Brain microvascular endothelial cell (primary cell): ENCODE measurements around the gene CCDC77.

ENCODE experiments used
- DNase-seq: peaks from one replicate; pipeline ENCODE4 v3.0.0-alpha.2; 2020
- H3K27ac ChIP-seq: fragments of 250-450 bp; sonication (Bioruptor Pico); 2 replicates; pipeline ENCODE4 v1.5.1; 2020; ENCODE audit warnings: mild to moderate bottlenecking, moderate library complexity
- H3K27me3 ChIP-seq: fragments of 250-450 bp; sonication (Bioruptor Pico); replicated peaks from 2 replicates; pipeline ENCODE4 v1.5.1; 2020; ENCODE audit warnings: mild to moderate bottlenecking
- H3K36me3 ChIP-seq: fragments of 250-450 bp; sonication (Bioruptor Pico); replicated peaks from 2 replicates; pipeline ENCODE4 v1.5.1; 2020; ENCODE audit warnings: mild to moderate bottlenecking
- H3K4me3 ChIP-seq: 2 replicates; pipeline ENCODE4 v1.5.1; 2011; ENCODE audit warnings: low read depth, mild to moderate bottlenecking, control low read depth, low read length, moderate library complexity
- CTCF ChIP-seq: IDR thresholded peaks from 2 replicates; pipeline ENCODE4 v1.5.1; 2011; ENCODE audit warnings: low read depth, mild to moderate bottlenecking, moderate library complexity, low read length, control low read depth, inconsistent platforms; ENCODE audit errors: missing control alignments
- in situ Hi-C: cut with HindIII; loops from 2 replicates; pipeline ENCODE4 v1.10.0; 2017; ENCODE audit warnings: low sequenced_read_pairs, low pct_ligation_motif_present

CCDC77 gene

GRCh38 chr12:457676-458075 is 56.2 kb downstream of the CCDC77 start:
- peaks cover 41% of the 10 kb centered on the region for H3K27me3 ChIP-seq

GRCh38 chr12:459050-459429 is 57.6 kb downstream of the CCDC77 start:
- Histone ChIP-seq H3K27ac (no peak overlapping the region), H3K4me3 (no peak overlapping the region), H3K27me3 (peaks cover 48% of the 10 kb centered on the region), H3K36me3 (no peaks in the 10 kb centered on the region)
- DNase-seq: no peak
- TF ChIP-seq CTCF: no peak
- in situ Hi-C loops: no loop called here

More at GRCh38 chr12:457676-458075, 56.2 kb downstream of the CCDC77 start:
- H3K27ac ChIP-seq: no peak overlapping the region
- in situ Hi-C loops: no loop called here
- TF ChIP-seq CTCF: no peak
- H3K36me3 ChIP-seq: no peaks in the 10 kb centered on the region
- no peak overlapping the region for H3K4me3 ChIP-seq
- no peak for DNase-seq

- H3K36me3 ChIP-seq: no peaks in the 10 kb centered on the region
- no peak for DNase-seq
- H3K27me3 ChIP-seq: peaks cover 48% of the 10 kb centered on the region
- H3K4me3 ChIP-seq: peak within 1 kb of the TSS; percentile 39
- no peak for TF ChIP-seq CTCF
- no peak within 1 kb of the TSS for H3K27ac ChIP-seq
- in situ Hi-C loops: no loop called here
Measured at GRCh38 chr12:459430-460258, 58.2 kb downstream of the CCDC77 start, which contains the start of gene B4GALNT3. TSS of gene B4GALNT3 (plus strand) at chr12:459939. CDS start at chr12:460377, 438 bp downstream.

GRCh38 chr12:460261-461230 is 59.1 kb downstream of the CCDC77 start:
- H3K36me3 ChIP-seq: no peaks in the 10 kb centered on the region
- peak overlapping the region; percentile 39 for H3K4me3 ChIP-seq
- no peak for TF ChIP-seq CTCF
- H3K27ac ChIP-seq: no peak overlapping the region
- in situ Hi-C loops: no loop called here
- H3K27me3 ChIP-seq: peaks cover 51% of the 10 kb centered on the region
- DNase-seq: no peak

GRCh38 chr12:461425-461824 is 60.0 kb downstream of the CCDC77 start:
- TF ChIP-seq CTCF: no peak
- peaks cover 51% of the 10 kb centered on the region for H3K27me3 ChIP-seq
- H3K27ac ChIP-seq: no peak overlapping the region
- H3K4me3 ChIP-seq: no peak overlapping the region
- in situ Hi-C loops: no loop called here
- DNase-seq: no peak
- H3K36me3 ChIP-seq: no peaks in the 10 kb centered on the region
